SK-N-MC (cell line): ENCODE results near the gene PACRG.

Source experiments
- EZH2 ChIP-seq: fragments of 200-600 bp; sonication (generic); IDR thresholded peaks from one replicate; pipeline ENCODE4 v1.6.1; 2017; ENCODE audit warnings: antibody characterized with exemption
- FOXP2 ChIP-seq: optimal IDR thresholded peaks from 2 replicates; pipeline ENCODE3; 2011; ENCODE audit warnings: mild to moderate bottlenecking, moderate library complexity; ENCODE audit not compliant: insufficient read depth; ENCODE audit errors: extremely low read length, control extremely low read depth
- POLR2AphosphoS5 ChIP-seq: IDR thresholded peaks from 2 replicates; pipeline ENCODE4 v1.6.1; 2012; ENCODE audit warnings: mild to moderate bottlenecking, low read depth, low read length, borderline replicate concordance

GRCh38 chr6:163323274-163323673, 595.5 kb downstream of the PACRG start:
- no peak for TF ChIP-seq POLR2AphosphoS5
- TF ChIP-seq EZH2 = no peak
- no peak for TF ChIP-seq FOXP2
